OCI-LY1 (cell line): ENCODE data around the gene JOSD2.

ENCODE experiments used
- CTCF ChIP-seq: fragments of 200-600 bp; sonication (generic), shearing (Covaris generic); IDR thresholded peaks from 2 replicates; pipeline ENCODE4 v1.5.1; 2017; ENCODE audit warnings: mild to moderate bottlenecking, antibody characterized with exemption, low read length, moderate library complexity, mixed read lengths
- EZH2 ChIP-seq: fragments of 200-600 bp; sonication (generic), shearing (Covaris generic); IDR thresholded peaks from 2 replicates; pipeline ENCODE4 v1.8.0; 2017; ENCODE audit warnings: borderline replicate concordance, mixed run types, mild to moderate bottlenecking, antibody characterized with exemption, low read length, moderate library complexity, mixed read lengths

- TF ChIP-seq CTCF (no peak), EZH2 (no peak)
These were observed 10.0 kb upstream of the JOSD2 start for GRCh38 chr19:50520822-50521465.
